ENCODE data around the gene S1PR4.

S1PR4 gene

GRCh38 chr19:3225677-3226093, 47.1 kb downstream of the S1PR4 start:
- H3K27me3 Mint-ChIP-seq = peaks cover 26% of the 10 kb centered on the region

GRCh38 chr19:3227054-3227626, 48.6 kb downstream of the S1PR4 start:
- ATAC-seq (no peak), DNase-seq (no peak)
- Mint-ChIP-seq H3K4me3 (no peak overlapping the region), H3K27me3 (peaks cover 28% of the 10 kb centered on the region), H3K9me3 (no peaks in the 10 kb centered on the region), H3K4me1 (peaks cover 1% of the 10 kb centered on the region), H3K36me3 (ENCODE audit: low read depth) (no peaks in the 10 kb centered on the region), H3K27ac (no peak overlapping the region)

More at GRCh38 chr19:3225677-3226093, 47.1 kb downstream of the S1PR4 start:
- H3K4me1 Mint-ChIP-seq = peaks cover 1% of the 10 kb centered on the region
- H3K27ac Mint-ChIP-seq = no peak overlapping the region
- H3K36me3 Mint-ChIP-seq (ENCODE audit: low read depth) = no peaks in the 10 kb centered on the region
- H3K9me3 Mint-ChIP-seq = no peaks in the 10 kb centered on the region
- no peak for DNase-seq
- no peak overlapping the region for H3K4me3 Mint-ChIP-seq
- ATAC-seq = no peak

GRCh38 chr19:3229346-3229743, 50.8 kb downstream of the S1PR4 start:
- H3K9me3 Mint-ChIP-seq = no peaks in the 10 kb centered on the region
- H3K4me3 Mint-ChIP-seq = no peak overlapping the region
- no peak for ATAC-seq
- H3K27ac Mint-ChIP-seq = no peak overlapping the region
- H3K27me3 Mint-ChIP-seq = peaks cover 30% of the 10 kb centered on the region
- H3K4me1 Mint-ChIP-seq = peaks cover 1% of the 10 kb centered on the region
- H3K36me3 Mint-ChIP-seq (ENCODE audit: low read depth) = no peaks in the 10 kb centered on the region
- no peak for DNase-seq
